Activated CD4-positive, alpha-beta T cell treated with anti-CD3 and anti-CD28 coated beads for 1 hour (primary cell): ENCODE results near the gene THEM4.
"Not testable (repeated sequence)": the region's sequence is repeated elsewhere in the genome, so short reads cannot be mapped to it uniquely, and the experiment has no call there.

Experiments used
- DNase-seq: peaks from one replicate; pipeline ENCODE4 v3.0.0-alpha.2; 2020

Gene THEM4

DNA sequence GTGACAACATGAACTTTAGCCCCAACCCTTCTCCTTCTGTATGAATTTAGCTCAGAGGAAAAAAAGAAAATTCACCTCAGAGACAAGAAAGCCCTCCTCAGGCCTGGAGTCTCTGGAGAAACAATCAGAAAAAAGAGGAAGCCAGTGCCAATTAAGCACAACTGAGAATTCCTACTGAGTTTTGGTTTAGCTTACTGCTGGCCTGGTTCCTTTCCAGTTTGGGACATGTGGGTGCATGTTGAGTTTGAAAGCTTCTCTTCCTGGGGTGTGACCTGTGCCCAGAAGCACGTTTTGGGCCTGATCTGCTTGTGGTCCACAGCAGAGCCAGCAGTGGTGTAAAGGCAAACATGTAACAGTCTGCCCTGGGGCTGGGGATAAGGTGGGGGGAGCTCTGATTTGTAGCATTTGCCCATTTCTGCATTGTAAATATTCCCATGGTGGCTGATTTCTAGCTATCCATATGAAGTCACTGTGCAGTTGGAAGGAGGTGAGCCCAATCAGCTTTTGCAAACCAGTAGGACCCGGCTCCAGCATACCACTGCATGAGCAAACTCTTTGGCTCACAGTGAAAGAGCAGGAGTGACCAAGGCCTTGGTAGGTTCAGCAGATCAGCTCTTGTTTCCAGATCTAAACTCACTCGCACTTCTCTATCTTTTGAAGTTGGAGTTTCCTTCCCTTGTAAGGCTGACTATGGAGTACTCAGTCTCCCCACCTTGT lies 51.1 kb downstream of the THEM4 start:
- DNase-seq = no peak

DNA sequence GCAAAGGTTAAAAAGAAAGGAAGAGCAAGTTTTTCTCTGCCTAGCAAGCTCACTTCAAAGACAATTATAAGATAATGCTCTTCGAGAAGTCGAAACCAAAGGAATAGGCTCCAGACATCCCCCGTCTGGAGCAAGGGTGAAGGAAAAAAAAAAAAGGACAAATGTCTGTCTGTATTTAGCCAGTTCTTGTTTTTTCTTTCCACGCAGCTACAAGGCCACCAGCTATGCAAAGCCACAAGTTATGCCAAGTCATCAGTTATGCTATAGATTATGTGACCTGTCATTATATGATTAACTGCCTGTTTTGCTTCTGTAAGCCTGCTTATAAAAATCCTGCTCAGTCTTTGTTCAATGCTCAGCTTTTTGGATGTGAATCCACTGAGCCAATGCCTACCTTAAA lies 53.4 kb downstream of the THEM4 start:
- no peak for DNase-seq

DNA sequence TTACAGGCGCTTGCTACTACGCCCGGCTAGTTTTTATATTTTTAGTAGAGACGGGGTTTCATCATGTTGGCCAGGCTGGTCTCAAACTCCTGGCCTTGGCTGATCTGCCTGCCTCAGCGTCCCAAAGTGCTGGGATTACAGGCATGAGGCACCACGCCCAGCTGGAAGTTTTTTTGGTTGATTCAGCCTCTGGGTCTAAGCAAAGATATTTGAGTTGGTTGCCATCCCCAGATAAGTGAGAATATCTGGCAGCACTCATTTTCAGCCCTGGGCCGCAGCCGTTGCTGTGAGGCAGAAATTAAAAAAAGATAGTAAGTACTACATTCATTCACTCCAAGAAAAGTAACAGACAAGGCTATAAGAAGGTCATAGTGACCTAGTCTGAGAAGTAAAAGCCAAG lies 53.8 kb downstream of the THEM4 start:
- DNase-seq = not testable (repeated sequence)

DNA sequence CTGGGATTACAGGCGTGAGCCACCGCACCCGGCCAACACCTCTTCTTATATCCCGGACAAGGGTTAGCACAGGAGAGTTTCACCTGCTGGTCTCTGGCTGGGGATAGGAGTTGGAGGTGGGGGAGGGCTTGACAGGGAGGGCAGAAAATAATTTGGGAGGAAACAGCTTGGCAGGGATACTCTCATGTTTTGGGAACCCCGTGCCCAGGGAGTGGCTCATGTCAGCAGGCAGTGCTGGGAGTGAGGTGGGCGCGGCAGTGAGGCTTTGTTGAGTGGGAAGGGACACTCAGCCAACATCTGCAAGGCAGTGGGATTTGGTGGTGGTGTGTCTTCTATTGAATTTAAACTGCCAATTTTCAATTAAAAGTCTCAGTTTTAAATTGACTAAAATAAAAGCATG lies 54.7 kb downstream of the THEM4 start:
- no peak for DNase-seq

DNA sequence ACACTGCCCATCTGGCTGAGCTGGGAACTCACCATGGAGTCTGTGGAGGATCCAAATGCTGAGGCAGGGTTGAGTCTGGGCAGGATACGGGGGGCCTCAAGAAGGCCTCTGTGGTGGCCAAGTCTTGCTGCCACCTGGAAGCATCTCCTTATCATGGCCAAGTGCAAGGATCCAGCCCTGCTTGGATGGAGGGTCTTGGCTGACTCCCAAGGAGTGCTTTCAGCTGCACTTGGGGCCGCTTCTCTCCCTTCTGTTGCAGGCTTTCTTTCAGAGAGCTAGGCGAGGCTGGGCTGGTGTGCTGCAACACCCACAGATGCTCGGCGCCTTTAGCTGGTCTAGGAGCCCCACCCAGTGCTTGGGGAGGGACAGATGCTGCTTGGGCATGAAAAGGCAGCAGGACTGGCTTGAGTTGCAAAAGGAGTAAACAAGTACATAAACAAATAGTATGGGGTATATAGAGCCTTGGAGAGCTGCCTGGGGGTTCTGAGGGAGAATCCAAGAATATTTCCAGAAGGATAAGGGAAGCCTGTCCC lies 55.8 kb downstream of the THEM4 start, which contains the start of gene THEM5:
TSS of gene THEM5 (minus strand) at position 302 of the 533 bp plus-strand sequence. CDS start at position 155, 147 bp downstream.
- no peak for DNase-seq

DNA sequence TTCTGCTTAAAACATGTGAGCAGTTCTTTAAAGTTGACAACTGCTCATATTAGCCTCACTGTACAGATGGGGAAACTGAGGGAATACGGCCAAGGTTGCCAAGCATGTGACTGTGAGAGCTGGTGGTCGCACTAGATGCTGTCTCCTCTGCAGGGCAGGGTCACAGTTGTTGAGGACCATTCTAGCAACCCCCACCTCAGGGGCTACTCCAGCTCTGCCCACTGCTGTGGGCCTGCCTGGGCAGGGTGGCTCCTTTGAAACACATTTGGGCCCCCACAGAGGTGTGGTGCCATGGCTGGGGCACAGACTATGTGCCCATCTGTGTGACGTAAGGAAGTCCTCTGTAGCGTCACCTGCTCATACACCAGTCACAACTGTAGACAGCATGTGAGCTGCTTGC lies 56.6 kb downstream of the THEM4 start:
- DNase-seq = no peak

DNA sequence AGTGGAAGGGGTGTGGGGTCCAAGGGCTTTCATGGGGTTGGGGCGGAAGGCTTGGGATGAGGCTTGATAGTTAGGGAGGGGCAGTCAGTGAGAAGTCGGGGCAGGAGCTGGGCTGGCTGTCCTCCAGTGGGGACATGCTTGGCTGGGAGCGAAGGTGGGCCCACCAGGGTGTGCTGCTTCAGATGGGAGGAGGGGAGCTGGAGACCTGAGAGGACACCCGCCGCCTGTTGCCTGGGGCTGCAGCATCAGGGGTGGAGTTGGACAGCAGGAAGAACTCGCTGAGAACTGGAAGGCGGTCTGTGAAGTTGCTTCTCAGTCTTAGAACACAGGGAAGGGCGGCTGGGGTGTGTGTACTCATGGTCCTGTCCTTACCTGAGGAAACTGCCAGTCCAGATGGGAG lies 57.4 kb downstream of the THEM4 start:
- DNase-seq = no peak

DNA sequence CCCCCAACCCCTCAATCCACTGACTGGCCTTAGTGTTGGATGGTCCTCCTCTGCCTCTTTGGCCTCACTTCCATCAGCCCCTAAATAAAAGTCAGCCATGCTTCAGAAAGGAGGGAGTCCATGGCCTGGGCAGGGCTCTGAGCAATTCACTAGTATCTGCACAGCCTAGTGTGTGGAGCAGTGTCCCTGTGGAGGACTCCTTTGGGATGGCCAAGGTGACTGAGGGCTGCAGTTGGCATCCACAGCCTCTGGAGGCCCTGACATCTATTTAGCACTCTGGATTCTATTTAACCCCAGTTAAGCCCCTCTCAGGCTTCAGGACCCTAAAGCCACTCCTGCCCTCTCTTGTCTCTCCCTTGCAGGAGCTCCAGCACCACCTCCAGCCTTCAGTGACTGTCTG lies 59.4 kb downstream of the THEM4 start:
- no peak for DNase-seq

DNA sequence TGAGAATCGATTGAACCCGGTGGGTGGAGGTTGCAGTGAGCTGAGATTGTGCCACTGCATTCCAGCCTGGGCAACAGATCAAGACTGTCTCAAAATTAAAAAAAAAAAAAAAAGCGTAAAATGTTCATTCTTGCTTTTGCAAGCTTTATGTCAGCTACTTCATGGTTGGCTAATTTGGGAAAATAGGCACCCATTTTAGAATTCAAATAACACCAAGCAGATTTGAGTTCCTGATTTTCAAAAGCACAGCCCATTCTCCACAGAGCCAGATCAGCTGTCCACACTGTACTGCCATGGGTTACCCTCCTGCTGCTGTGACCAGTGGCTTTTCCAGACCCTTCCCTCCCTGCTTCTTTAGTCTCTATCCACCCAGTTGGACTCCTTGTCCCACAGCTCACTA lies 60.2 kb downstream of the THEM4 start:
- no peak for DNase-seq

DNA sequence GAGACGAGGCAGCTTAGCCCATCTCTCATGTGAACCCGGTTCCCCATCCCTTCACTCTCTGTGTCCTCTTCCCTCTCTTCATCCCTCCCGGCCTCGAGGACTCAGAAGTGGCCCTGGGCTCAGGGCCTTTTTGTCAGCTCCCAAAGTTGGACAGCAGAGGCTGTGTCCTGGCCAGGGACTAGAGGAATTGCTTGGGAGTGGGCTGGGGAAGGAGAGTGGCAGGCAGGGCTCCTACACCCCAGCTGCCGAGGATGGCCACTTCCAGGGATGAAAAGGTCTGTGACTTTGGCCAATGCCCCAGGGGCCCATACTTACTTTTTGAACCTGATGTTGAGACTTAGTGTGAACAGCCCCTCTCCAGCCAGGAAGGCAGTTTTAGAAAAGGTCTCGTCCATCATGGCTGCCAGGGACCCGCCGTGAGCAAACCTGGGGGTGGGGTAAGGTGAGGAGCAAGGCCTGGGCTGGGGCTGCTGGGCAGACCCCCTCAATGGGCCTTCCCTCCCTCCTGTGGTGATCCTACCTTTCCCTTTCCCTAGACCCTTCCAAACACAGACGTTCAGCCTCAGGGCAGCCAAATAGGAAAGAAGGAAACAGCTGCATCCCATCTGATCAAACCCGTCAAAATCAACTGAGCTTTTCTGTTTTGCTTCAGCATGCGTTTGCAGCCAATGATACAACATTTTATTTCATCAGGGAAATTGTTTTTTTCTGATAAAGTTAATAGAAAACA lies 61.3 kb downstream of the THEM4 start:
- no peak for DNase-seq

DNA sequence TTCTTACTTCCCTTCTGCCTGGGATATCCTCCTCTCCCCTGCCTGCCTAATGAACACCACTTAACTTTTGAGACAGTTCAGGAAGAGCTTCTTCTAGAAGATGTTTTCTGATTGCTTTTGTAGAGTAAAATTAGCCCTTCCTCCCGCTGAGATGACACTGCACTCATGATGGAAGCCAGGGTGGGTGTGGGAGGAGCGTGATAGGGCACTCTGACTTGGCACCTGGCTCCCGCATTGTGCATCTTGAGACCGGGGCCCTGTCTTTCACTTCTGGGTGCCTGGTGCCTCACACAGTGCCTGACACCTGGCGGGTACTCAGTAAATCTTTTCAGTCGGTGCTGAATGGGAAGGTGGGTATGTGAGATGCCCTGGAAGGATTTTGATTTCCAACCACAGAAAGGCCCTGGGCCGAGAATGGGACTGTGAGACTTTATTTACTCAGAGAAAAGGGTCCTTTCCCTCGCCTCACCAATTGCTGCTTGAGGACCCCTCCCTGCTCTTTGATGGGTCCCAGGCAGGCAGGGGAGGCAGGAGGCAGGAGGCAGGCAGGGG lies 62.5 kb downstream of the THEM4 start:
- no peak for DNase-seq

DNA sequence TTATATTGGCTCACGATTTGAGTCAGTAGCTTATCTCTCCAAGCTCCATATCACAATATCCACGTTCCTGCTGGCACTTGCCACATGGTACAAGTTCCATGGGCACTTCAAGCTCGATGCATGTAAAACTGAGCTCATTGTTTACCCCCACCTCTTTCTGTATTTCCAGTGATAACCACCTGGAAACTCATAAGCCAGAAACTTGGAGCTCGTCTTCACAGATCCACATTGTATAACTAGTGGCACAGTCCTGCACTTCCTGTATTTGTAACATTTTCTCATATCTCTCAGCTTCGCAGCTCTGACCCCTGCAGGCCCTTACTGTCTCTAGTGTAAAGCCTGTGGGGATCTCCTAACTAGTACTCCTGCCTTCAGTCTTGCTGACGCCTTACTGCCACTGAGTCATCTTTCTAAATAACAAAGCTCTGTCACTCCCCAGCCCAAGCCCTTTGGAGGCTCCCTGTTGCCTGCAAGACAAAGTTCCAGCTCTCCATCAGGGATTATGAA lies 63.2 kb downstream of the THEM4 start:
- DNase-seq = no peak

DNA sequence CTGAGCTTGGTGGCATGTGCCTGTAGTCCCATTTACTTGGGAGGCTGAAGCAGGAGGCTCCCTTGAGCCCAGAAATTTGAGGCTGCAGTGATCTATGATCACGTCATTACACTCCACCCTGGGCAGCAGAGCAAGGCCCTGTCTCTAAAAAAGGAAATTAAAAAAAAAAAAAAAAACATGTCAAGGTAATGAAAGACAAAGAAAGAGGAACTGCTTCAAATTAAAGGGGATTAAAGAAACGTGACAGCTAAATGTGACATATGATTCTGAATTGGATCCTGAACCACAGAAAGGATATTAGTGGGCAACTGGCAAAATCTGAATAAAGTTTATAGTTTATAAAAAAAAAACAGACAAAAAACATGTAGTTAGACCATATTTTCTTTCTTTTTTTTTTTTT lies 65.9 kb downstream of the THEM4 start:
- no peak for DNase-seq

DNA sequence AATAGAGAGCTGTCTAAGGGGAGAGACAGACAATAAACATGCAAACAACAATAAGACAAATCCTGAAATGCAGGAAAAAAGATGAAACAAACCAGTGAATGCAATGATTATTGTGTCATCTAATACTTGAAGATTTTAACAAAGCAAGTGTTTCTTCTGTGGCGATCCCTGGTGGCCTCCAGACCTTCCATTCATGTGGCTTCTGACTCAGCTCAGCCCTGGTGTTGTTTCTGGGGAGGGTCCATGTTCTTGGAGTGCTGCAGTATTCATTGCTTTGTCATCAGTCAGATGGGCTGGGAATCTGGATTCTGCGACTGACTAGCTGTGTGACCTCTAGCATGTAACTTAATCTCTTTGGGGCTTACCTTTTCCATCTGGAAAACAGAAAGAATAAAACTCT lies 68.2 kb downstream of the THEM4 start:
- DNase-seq = no peak

DNA sequence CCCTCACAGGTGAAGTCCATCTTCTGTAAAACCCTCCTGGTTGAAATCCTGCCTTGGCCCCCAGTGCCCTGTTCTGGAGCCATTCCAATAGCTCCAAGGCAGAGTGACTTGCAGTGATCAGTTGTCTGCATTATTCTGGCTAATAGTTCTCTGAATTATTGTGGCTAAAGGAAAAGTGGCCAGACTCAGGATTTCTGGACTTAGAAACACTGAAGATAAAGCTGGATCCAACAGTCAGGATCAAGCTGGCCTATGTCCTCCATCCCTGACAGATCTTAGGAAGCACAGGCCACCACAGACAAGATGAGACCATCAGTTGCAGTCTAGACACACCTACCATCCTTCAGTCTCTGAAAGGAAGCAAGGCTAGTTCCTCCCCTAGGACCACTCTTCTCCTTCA lies 68.9 kb downstream of the THEM4 start:
- no peak for DNase-seq

DNA sequence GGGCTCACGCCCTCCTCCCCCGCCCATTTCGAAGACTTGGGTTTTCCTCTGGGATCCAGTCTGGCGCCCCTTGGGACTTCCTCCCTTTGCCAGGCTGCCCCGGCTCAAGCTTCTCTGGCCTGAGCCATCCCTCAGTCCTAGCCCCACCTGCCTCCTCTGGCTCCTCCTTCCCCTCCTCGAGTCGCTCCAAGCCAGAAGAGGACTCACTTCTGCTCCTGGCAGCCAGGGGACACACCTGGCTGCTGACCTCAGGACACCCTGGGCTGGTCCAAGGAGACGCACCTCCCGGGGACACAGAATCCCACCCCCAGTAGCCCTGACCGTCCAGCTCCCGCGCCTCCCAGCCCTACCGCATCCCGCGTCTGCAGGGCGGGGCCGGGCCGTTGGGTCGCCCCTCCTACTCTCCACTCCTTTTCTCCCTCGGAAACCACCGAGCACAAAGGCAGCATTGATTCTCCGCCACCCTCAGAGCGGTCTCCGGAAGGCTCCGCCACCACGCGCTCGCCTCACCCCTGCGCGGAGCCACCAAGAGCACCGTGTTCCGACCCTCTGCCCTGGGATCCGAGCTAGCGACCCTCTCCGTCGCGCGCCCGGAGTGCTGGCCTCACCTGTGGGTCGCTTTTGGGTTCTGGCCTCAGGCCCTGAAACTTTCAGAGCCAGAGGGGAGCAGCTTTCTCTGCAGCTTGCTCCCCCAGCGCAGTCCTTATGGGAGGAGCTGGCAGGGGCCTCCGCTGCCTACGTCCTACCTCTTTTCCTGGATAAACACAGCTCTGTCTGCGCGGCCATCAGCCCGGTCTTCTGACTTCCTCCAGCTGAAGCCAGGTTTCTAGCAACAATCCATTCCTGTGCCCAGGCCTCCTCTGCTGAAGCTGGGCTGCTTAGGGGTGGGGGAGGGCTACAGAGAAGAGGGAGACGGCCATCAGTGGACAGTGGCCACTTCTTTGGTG lies 69.6 kb downstream of the THEM4 start, which contains the start of gene C2CD4D:
TSS of gene C2CD4D (minus strand) at position 364 of the 947 bp plus-strand sequence. CDS start 831 bp downstream, outside the sequence.
- peak; percentile 50 for DNase-seq

DNA sequence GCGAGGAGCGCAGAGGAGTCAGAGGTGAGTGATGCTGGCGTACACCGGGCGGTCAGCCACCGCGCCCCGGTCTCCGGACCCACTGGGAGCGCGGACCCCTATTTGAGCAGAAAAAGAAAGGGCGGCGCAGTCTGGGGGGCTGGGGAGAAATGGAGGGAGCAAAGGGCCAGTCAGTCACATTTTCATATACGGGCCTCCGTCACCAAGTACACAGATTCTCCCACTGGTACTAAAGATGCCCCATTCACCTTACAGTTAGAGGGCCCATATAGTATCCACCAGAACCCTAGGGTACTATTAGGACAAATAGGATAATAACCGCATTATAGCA lies 70.3 kb downstream of the THEM4 start:
- DNase-seq = no peak

DNA sequence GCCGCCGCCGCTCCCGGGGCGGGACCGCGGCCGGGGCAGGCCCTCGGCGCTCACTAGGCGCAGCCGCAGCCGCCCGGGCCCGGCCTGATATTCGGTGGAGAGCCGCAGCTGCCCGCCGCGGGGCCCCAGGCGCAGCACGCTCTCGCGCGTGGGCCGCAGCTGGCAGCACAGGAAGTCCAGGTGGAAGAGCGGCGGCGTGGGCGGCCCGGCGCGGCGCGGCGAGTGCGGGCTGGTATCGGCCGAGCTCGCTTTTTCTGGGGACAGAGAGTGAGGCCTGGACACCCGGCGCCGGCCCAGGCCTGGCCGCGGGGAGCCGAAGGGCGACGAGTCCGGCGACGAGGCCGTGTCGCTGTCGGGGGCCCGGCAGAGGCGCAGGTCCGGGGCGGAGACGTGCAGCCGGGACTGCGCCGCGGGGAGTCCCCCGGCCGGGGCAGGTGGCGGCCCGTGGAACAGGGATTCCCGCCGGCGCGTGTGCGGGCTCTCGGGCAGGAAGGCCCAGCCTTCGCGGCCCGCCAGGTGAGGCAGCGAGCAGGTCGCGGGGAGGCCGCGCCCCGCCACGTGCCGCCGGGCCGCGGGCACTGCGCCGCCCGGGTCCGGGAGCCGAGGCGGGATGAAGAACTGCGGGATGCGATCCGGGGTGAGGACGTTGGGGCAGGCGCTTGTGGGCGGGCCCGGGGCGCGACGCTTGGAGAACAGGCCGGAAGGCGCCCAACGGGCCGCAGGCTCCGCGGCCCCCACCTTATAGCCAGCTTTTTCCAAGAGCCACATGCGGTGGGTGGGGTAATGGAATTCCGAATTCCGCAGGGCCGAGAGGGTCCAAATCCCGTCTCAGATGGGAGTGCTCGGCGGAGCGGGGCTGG lies 70.9 kb downstream of the THEM4 start:
- DNase-seq = no peak

DNA sequence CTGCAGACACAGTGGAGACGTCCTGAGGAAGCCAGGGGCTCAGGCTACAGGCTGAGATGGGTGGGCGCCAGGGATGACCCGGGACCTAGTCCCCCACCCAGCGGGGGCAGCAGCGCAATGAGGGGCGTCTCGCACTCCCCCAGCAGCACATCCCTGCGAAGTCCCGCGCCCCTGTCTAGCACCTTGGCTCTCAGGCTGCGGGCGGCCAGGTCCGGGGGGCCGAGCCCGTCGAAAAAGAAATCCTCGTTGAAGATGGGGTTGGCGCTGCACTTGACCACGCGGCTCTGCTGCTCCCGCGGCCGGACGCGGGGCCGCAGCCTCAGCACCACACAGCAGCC lies 71.5 kb downstream of the THEM4 start:
- no peak for DNase-seq

DNA sequence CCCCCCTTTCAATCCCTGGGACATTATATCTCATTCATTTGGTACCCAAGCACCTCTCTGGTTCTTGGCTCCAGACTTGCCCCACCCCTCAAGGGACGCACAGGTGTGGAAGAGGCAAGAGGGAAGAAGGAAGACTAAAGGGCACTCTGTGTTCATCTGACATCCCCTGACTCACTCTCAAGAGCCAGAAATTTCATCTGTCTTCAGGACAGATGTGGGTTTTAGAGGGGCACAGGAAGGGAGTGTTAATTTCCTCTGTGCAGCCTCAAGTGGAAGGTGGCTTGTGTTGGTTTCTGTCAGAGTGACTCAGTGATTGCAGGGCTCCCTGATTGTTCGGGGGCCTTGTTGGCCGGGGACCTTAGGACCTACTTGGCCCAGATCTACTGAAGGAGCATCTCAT lies 72.1 kb downstream of the THEM4 start:
- no peak for DNase-seq

DNA sequence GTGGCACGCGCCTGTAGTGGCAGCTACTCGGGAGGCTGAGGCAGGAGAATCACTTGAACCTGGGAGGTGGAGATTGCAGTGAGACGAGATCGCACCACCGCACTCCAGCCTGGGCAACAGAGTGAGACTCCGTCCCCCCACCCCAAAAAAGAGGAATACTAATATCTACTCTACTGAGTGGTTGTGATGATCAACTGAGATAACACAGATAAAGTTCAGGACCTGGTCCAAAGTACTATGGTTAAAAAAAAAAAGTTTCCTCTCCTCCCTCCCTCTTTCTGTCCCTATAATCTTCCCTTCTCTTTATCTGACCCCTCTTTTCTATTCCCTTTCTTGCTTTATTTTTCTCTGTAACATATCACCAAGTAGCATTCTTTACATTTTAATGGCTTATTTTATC lies 73.7 kb downstream of the THEM4 start:
- DNase-seq = no peak

DNA sequence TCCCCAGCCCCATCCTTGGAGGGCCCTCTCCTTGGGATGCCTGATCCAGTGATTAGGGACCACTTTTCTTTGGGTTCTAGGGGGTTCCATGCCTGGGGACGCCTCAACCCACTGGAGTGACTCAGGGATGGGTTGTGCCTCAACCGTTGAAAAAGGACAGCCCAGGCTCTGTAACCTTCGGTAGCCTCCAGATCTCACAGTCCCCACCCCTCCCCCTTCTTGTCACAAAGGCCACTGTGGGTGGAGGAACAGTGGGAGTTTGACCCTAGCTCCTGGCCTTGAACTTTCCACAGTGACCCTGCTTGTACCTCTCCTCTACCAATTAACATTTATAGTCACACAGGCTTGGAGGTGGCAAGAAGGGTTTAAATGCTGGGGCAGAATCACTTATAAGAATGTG lies 75.1 kb downstream of the THEM4 start:
- no peak for DNase-seq
